B cell (primary cell): Measurements from ENCODE around the gene ITPR2. TPM values are rescaled to one million over a fixed set of nuclear protein-coding genes. Genes with fewer than 3 reads are reported as not detected.
"Not testable (repeated sequence)": the region's sequence is repeated elsewhere in the genome, so short reads cannot be mapped to it uniquely, and the experiment has no call there.

Source experiments
- ATAC-seq: fragments of 200-7000 bp; cut with Tn5 transposase; one replicate; pipeline ENCODE4 v1.10.0; 2021; ENCODE audit warnings: low read depth, mild to moderate bottlenecking, moderate number of reproducible peaks, moderate library complexity
- CTCF ChIA-PET: fragments of 350-600 bp; sonication (Branson Sonifier 250); formaldehyde crosslinking; loops from one replicate; lab custom pipeline; 2021; ENCODE audit warnings: antibody characterized with exemption, inconsistent platforms; lab: Charles Lee
- POLR2A ChIA-PET: fragments of 350-600 bp; sonication (Branson Sonifier 250); formaldehyde crosslinking; loops from one replicate; lab custom pipeline; 2021; ENCODE audit warnings: antibody characterized with exemption; lab: Charles Lee
- DNase-seq: peaks from one replicate; pipeline ENCODE4 v3.0.0; 2013
- H2AFZ ChIP-seq: 2 replicates; pipeline ENCODE4 v1.6.1; 2012; ENCODE audit warnings: mild to moderate bottlenecking, low read depth, low read length; ENCODE audit not compliant: insufficient read depth, poor library complexity, severe bottlenecking
- H3K27ac ChIP-seq, 2 donors: 1 replicate in 1 of 2; 2 replicates in 1 of 2; pipeline ENCODE4 v1.5.1; 2012 to 2013; ENCODE audit warnings: low read length in 2 of 2, mild to moderate bottlenecking in 2 of 2, moderate library complexity in 1 of 2
- H3K27me3 ChIP-seq, 4 experiments: fragments of 200-600 bp in 1 of 4; sonication (generic) in 1 of 4; replicated peaks in 1 of 4; 1 replicate in 2 of 4; 2 replicates in 2 of 4; pipeline versions ENCODE4 v1.6.1 to v1.7.0; 2013 to 2016; ENCODE audit warnings: low read length in 3 of 4, mild to moderate bottlenecking in 2 of 4, mixed read lengths in 1 of 4, moderate library complexity in 1 of 4; ENCODE audit not compliant: insufficient read depth in 4 of 4, control insufficient read depth in 3 of 4; ENCODE audit errors: control extremely low read depth in 1 of 4
- H3K36me3 ChIP-seq, 2 experiments: replicated peaks in 1 of 2; 1 replicate in 1 of 2; 2 replicates in 1 of 2; pipeline versions ENCODE4 v1.6.1 to v1.7.1; 2013; ENCODE audit warnings: low read length in 1 of 2; ENCODE audit not compliant: insufficient read depth in 2 of 2, control insufficient read depth in 1 of 2; ENCODE audit errors: control extremely low read depth in 1 of 2, extremely low read depth in 1 of 2
- H3K4me1 ChIP-seq, 2 donors: fragments of 200-600 bp in 1 of 2; sonication (generic) in 1 of 2; 1 replicate in 1 of 2; 2 replicates in 1 of 2; pipeline versions ENCODE4 v1.5.1 to v1.6.1; 2013 to 2017; ENCODE audit warnings: low read length in 2 of 2; ENCODE audit not compliant: control insufficient read depth in 2 of 2, insufficient read depth in 2 of 2
- H3K4me2 ChIP-seq: replicated peaks from 2 replicates; pipeline ENCODE3; 2012; ENCODE audit warnings: mild to moderate bottlenecking, low read depth, low read length; ENCODE audit not compliant: poor library complexity, severe bottlenecking
- H3K4me3 ChIP-seq, 5 experiments: fragments of 200-600 bp in 1 of 5; sonication (generic) in 1 of 5; 1 replicate in 3 of 5; 2 replicates in 2 of 5; pipeline versions ENCODE4 v1.5.1 to v1.7.0; 2011 to 2016; ENCODE audit warnings: low read length in 4 of 5, mild to moderate bottlenecking in 4 of 5, low read depth in 2 of 5, control low read depth in 1 of 5, moderate library complexity in 1 of 5; ENCODE audit not compliant: insufficient read depth in 1 of 5; ENCODE audit errors: control extremely low read depth in 1 of 5, extremely low read depth in 1 of 5
- H3K79me2 ChIP-seq: fragments of 200-600 bp; sonication (generic); one replicate; pipeline ENCODE4 v1.6.0; 2016; ENCODE audit warnings: low read length; ENCODE audit not compliant: control insufficient read depth, insufficient read depth
- H3K9ac ChIP-seq: fragments of 200-600 bp; sonication (generic); 2 replicates; pipeline ENCODE4 v1.6.1; 2017; ENCODE audit warnings: mild to moderate bottlenecking, low read length, moderate library complexity
- H3K9me3 ChIP-seq, 3 donors: one replicate each; pipeline versions ENCODE4 v1.6.1 to v1.7.1; 2013; ENCODE audit warnings: low read length in 2 of 3; ENCODE audit not compliant: control insufficient read depth in 2 of 3, insufficient read depth in 1 of 3; ENCODE audit errors: control extremely low read depth in 1 of 3
- H4K20me1 ChIP-seq: 2 replicates; pipeline ENCODE4 v1.6.0; 2012; ENCODE audit warnings: mild to moderate bottlenecking, low read length; ENCODE audit not compliant: insufficient read depth, control insufficient read depth, poor library complexity, severe bottlenecking
- H3K27ac Mint-ChIP-seq: one replicate; pipeline ENCODE4 v1.8.0; 2021; ENCODE audit warnings: mixed read lengths
- H3K27me3 Mint-ChIP-seq: one replicate; pipeline ENCODE4 v1.8.0; 2021; ENCODE audit warnings: mixed read lengths
- H3K4me1 Mint-ChIP-seq: one replicate; pipeline ENCODE4 v1.8.0; 2021; ENCODE audit warnings: mixed read lengths
- H3K4me3 Mint-ChIP-seq: one replicate; pipeline ENCODE4 v1.8.0; 2021; ENCODE audit warnings: mixed read lengths
- H3K9me3 Mint-ChIP-seq: one replicate; pipeline ENCODE4 v1.8.0; 2022; ENCODE audit warnings: mixed read lengths; ENCODE audit not compliant: insufficient read depth
- EZH2 ChIP-seq: IDR thresholded peaks from 2 replicates; pipeline ENCODE4 v1.6.1; 2012; ENCODE audit warnings: borderline replicate concordance, low read depth, mild to moderate bottlenecking, moderate library complexity, low read length; ENCODE audit not compliant: insufficient read depth, poor library complexity, severe bottlenecking
- WGBS: methylation state at CpG from one replicate; pipeline ENCODE4 v1.1.5; 2013; ENCODE audit warnings: missing lambda C conversion rate; ENCODE audit not compliant: insufficient coverage; 5-methylcytosine and 5-hydroxymethylcytosine counted together
- intact Hi-C: fragments of 100-400 bp; cut with micrococcal nuclease; formaldehyde crosslinking; loops from one replicate; pipeline ENCODE4 v1.10.0; 2022
- polyA plus RNA-seq: library from polyadenylated mRNA; depleted of rRNA; stranded (reverse); fragments of >200 nt; gene quantifications from 2 replicates; pipeline ENCODE4 v1.2.3, GENCODE V29; 2012
- total RNA-seq, 2 donors: library from RNA; stranded (reverse); fragments of 120-200 nt in 1 of 2; gene quantifications; 1 replicate in 1 of 2; 2 replicates in 1 of 2; pipeline versions ENCODE4 v1.2.3 to v1.2.4, GENCODE V29; 2013 to 2022
- TF ChIP-seq, protein P1 (sequence below): fragments of 200-600 bp; IDR thresholded peaks from one replicate; pipeline ENCODE4 v1.8.0; 2022; ENCODE audit warnings: antibody characterized with exemption, mild to moderate bottlenecking

ITPR2 gene
- total and polyA plus RNA-seq, 2 donors (not counting 1 experiment from before 2014, with no cell fraction given), result 4.3 to 113 TPM

- no peak overlapping the region for H3K4me2 ChIP-seq
- 50% methylated on average over 2 of the region's 3 CpGs for WGBS
Observed at GRCh38 chr12:26431211-26431610, 401.8 kb downstream of the ITPR2 start.

DNA sequence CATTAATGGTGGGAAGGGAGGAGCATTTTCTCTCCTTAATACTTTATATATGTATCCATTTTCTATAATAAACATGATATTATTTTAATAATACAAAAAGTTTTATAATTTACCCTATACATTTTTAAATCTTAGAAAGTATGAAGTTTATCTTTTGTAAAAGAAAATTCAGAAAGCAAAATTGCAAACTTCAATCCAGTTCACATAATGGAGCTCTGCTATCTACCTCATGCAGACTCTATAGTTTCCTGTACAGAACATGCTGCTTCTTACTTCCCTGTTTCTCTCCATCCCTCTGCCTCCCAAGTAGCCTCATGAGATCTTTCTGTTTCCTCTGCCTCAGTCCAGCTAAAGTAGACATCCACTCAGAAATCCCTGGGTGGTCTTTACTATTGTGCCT is 402.4 kb downstream of the ITPR2 start:
- CTCF ChIA-PET, result interaction anchor here (0.6 to 1.0 kb wide), 2 partner anchors 184 to 198 kb away, joined by 3 to 4 read pairs; no protein-coding TSS in a partner anchor
- H3K27ac Mint-ChIP-seq, ATAC-seq, H4K20me1 ChIP-seq, H3K36me3 ChIP-seq, POLR2A ChIA-PET, H3K4me1 Mint-ChIP-seq, DNase-seq, H2AFZ ChIP-seq, H3K9me3 Mint-ChIP-seq, H3K79me2 ChIP-seq, H3K9me3 ChIP-seq, H3K27me3 Mint-ChIP-seq, H3K9ac ChIP-seq, H3K4me2 ChIP-seq, H3K27ac ChIP-seq, H3K4me3 ChIP-seq, H3K27me3 ChIP-seq, H3K4me3 Mint-ChIP-seq, H3K4me1 ChIP-seq: not testable (repeated sequence)
- intact Hi-C loops, result loop anchor here (5.0 kb wide), 1 partner anchor 313 kb away; no protein-coding TSS in a partner anchor

More at GRCh38 chr12:26431211-26431610, 401.8 kb downstream of the ITPR2 start:
- no peak overlapping the region for H2AFZ ChIP-seq
- no peak for TF ChIP-seq EZH2
- TF ChIP-seq, protein P1, sequence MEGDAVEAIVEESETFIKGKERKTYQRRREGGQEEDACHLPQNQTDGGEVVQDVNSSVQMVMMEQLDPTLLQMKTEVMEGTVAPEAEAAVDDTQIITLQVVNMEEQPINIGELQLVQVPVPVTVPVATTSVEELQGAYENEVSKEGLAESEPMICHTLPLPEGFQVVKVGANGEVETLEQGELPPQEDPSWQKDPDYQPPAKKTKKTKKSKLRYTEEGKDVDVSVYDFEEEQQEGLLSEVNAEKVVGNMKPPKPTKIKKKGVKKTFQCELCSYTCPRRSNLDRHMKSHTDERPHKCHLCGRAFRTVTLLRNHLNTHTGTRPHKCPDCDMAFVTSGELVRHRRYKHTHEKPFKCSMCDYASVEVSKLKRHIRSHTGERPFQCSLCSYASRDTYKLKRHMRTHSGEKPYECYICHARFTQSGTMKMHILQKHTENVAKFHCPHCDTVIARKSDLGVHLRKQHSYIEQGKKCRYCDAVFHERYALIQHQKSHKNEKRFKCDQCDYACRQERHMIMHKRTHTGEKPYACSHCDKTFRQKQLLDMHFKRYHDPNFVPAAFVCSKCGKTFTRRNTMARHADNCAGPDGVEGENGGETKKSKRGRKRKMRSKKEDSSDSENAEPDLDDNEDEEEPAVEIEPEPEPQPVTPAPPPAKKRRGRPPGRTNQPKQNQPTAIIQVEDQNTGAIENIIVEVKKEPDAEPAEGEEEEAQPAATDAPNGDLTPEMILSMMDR, result no peak
- no peak overlapping the region for H3K4me3 ChIP-seq
- H3K27ac Mint-ChIP-seq, result no peak overlapping the region
- ChIA-PET CTCF (interaction anchor here (1.0 to 3.1 kb wide), 5 partner anchors 94 to 312 kb away, joined by 3 to 16 read pairs (median 8); no protein-coding TSS in a partner anchor), POLR2A (no interaction called here)
- H3K9me3 Mint-ChIP-seq, result no peaks in the 10 kb centered on the region
- H3K27me3 ChIP-seq, result no peaks in the 10 kb centered on the region
- H3K27me3 Mint-ChIP-seq, result no peaks in the 10 kb centered on the region
- peaks cover 0 to 1% of the 10 kb centered on the region in 2 donors for H3K4me1 ChIP-seq
- no peak for DNase-seq
- no peak overlapping the region for H3K4me3 Mint-ChIP-seq
- peaks cover 0 to 3% of the 10 kb centered on the region in 2 experiments for H3K36me3 ChIP-seq
- no peaks in the 10 kb centered on the region for H4K20me1 ChIP-seq
- H3K9me3 ChIP-seq, result no peaks in the 10 kb centered on the region
- ATAC-seq, result no peak
- no peak overlapping the region for H3K27ac ChIP-seq
- H3K9ac ChIP-seq, result no peak overlapping the region
- H3K4me1 Mint-ChIP-seq, result no peaks in the 10 kb centered on the region
- intact Hi-C loops, result loop anchor here (5.0 kb wide), 1 partner anchor 314 kb away; no protein-coding TSS in a partner anchor
- no peaks in the 10 kb centered on the region for H3K79me2 ChIP-seq
